K562 treated with DMSO at 1 percent for 48 hours (cell line): Measurements from ENCODE around the gene EGLN3. TPM values are rescaled to one million over a fixed set of nuclear protein-coding genes. Genes with fewer than 3 reads are reported as not detected.

Experiments used
- total RNA-seq: library from RNA; unstranded; fragments of 300-600 nt; gene quantifications from 2 replicates; pipeline ENCODE4 v1.2.3, GENCODE V29; 2022; ENCODE audit warnings: low replicate concordance; ENCODE audit errors: extremely low read depth

EGLN3 gene
- total RNA-seq, result not detected in 2 replicates

DNA sequence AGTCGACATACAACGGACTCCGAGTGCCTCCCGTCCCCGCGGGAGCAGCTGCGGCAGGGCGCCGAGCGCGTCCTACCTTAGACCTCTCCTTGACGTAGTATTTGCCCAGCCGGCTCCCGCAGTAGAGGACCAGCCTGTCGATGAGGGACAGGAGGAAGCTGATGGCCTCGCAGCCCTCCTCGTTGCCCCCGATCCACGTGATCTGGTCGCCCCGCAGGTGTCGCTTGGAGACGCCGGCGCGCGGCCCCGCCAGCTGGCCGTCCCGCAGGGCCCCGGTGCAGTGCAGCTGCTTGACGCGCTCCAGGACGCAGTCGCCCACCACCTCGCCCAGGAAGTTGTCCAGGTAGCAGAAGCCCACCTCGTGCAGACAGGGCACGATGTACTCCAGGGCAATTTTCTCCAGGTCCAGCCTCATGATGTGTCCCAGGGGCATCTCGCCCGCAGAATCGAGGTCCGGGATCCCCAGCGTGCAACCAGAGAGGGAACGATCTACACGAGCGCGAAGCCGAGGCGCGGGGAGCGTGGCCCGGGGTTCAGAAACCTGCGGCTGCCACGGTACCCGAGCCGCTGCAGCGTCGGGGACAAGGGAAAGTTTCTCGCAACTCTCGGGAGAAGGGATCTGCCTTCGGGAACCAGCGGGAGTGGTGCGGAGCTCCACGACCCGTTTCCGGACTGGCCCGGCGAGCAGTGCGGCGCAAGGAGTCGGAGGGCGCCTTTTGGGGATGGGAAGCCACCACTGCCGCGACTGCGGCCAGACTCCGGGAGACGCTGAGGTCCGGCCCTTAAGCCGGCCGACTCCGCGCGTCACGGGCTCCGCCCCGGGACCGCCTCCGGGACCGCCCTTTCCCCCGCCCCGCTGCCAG lies at the start of gene EGLN3:
TSS of gene EGLN3 (minus strand) at position 755 of the 863 bp plus-strand sequence. CDS start at position 433, 322 bp downstream.

